Fibroblast of villous mesenchyme (primary cell): ENCODE data around the gene TEX12. TPM values are rescaled to one million over a fixed set of nuclear protein-coding genes. Genes with fewer than 3 reads are reported as not detected.
A peak's percentile ranks its signal among the peaks of the same experiment; 100 is the strongest.

Source experiments
- DNase-seq: peaks from one replicate; pipeline ENCODE4 v3.0.0-alpha.2; 2010; ENCODE audit warnings: low read depth
- H3K4me3 ChIP-seq: 2 replicates; pipeline ENCODE4 v1.5.1; 2011; ENCODE audit warnings: low read depth, mild to moderate bottlenecking, low read length
- CTCF ChIP-seq: IDR thresholded peaks from 2 replicates; pipeline ENCODE4 v1.5.1; 2012; ENCODE audit warnings: low read depth, mild to moderate bottlenecking, low read length; ENCODE audit not compliant: insufficient read depth
- total RNA-seq: library from RNA; depleted of rRNA; stranded (reverse); fragments of >200 nt; gene quantifications from 2 replicates; pipeline ENCODE4 v1.2.3, GENCODE V29; 2012

Gene TEX12
- total RNA-seq, 1 donor, result not detected

- peak within 1 kb of the TSS; percentile 53 for H3K4me3 ChIP-seq
- no peak for TF ChIP-seq CTCF
- DNase-seq, result peak; percentile 32
Observed at GRCh38 chr11:112163875-112164685, 3.1 kb upstream of the TEX12 start, which contains the start of gene IL18. Gene IL18, minus strand, starts transcription at chr11:112164094. Its CDS starts 9,041 bp downstream, at chr11:112155053.

GRCh38 chr11:112165049-112165448 is 2.1 kb upstream of the TEX12 start:
- H3K4me3 ChIP-seq, result no peak overlapping the region
- DNase-seq, result no peak
- no peak for TF ChIP-seq CTCF

- no peak overlapping the region for H3K4me3 ChIP-seq
- peak; percentile 77 for DNase-seq
- TF ChIP-seq CTCF, result no peak
Observed at GRCh38 chr11:112166562-112166961, 610 bp upstream of the TEX12 start.

GRCh38 chr11:112172362-112172994 is 5.3 kb downstream of the TEX12 start:
- peak; percentile 48 for DNase-seq
- TF ChIP-seq CTCF, result no peak
- no peak overlapping the region for H3K4me3 ChIP-seq

GRCh38 chr11:112173152-112173551 is 6.0 kb downstream of the TEX12 start:
- no peak for TF ChIP-seq CTCF
- no peak for DNase-seq

GRCh38 chr11:112174789-112175598 is 7.8 kb downstream of the TEX12 start, which contains the start of gene BCO2:
Gene BCO2, plus strand, starts transcription at chr11:112175512. Its CDS starts 90 bp downstream, at chr11:112175602.
- DNase-seq, result peak; percentile 93
- peak; percentile 91 for TF ChIP-seq CTCF
- peak within 1 kb of the TSS; percentile 95 for H3K4me3 ChIP-seq

More at GRCh38 chr11:112173152-112173551, 6.0 kb downstream of the TEX12 start:
- H3K4me3 ChIP-seq, result no peak overlapping the region
